HG02852 (cell line): Measurements from ENCODE around the gene TIE1.

Experiments used
- ATAC-seq: cut with Tn5 transposase; IDR thresholded peaks from one replicate; pipeline ENCODE4 v1.9.1; 2021; ENCODE audit warnings: mild to moderate bottlenecking, moderate library complexity; ENCODE audit not compliant: unreplicated experiment

The TIE1 gene

DNA sequence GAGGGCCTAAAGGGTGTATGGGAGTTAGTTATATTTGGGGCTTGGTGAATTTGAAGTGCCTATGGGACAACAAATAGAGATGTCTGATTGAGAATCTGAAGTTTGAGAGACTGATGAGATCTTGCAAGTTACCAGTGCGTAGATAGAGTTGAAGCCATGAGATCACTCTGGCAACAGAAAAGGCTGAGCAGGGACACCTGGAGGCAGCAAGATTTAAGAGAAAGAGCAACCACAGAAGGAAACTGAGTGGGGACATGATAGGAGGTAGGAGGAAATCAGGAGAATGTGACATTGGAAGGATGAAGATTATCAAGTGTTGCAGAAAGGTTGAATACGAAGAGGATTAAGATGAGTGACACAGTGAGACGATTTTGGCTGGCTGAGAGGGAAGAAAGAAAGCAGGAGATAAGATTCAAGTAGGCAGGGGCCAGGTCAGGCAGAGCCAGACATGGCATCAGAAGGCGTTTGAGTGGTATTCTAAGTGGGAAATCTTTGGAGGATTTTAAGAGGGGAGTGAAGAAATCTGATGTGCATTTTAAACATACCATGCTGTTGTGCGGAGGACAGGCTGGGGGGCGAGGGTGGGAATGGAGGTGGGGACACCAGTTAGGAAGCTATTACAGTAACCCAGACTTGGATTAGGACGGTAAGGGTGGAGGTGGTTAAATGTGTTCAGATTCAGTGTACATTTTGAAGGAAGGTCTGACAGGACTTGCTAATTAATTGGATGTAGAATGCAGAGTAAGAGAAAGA lies 33.8 kb downstream of the TIE1 start:
- no peak for ATAC-seq

DNA sequence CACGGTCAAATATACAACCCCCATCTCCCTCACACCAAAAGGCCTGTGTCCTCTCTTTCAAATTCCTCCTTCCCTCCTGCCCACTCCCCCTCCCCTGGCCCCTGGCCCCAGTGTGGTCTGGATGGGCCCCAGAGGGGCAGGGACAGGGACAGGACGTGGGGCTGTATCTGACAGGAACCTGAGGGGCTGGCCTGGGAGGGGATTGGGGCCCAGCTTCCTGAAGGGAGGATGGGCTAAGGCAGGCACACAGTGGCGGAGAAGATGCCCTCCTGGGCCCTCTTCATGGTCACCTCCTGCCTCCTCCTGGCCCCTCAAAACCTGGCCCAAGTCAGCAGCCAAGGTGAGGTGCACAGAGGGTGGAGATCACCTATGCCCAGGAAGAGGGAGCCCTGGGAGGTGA lies 36.8 kb downstream of the TIE1 start, which contains the start of gene MPL:
Gene MPL, plus strand, starts transcription at position 231 of the 400 bp plus-strand sequence. Its CDS starts 31 bp downstream, at position 262.
- no peak for ATAC-seq

DNA sequence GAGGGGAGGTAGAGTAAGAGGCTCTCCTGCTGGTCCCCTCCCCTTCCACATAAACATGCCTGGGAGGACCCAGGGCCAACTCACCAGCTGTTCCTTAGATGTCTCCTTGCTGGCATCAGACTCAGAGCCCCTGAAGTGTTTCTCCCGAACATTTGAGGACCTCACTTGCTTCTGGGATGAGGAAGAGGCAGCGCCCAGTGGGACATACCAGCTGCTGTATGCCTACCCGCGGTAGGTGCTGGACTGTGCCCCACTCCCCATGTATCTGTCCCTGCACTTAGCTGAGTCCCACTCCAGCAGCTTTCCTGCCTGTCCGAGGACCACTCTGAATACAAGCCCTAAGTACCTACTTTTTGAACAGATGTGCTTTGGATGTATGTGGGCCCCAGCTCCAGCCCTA lies 37.2 kb downstream of the TIE1 start:
- ATAC-seq: no peak

DNA sequence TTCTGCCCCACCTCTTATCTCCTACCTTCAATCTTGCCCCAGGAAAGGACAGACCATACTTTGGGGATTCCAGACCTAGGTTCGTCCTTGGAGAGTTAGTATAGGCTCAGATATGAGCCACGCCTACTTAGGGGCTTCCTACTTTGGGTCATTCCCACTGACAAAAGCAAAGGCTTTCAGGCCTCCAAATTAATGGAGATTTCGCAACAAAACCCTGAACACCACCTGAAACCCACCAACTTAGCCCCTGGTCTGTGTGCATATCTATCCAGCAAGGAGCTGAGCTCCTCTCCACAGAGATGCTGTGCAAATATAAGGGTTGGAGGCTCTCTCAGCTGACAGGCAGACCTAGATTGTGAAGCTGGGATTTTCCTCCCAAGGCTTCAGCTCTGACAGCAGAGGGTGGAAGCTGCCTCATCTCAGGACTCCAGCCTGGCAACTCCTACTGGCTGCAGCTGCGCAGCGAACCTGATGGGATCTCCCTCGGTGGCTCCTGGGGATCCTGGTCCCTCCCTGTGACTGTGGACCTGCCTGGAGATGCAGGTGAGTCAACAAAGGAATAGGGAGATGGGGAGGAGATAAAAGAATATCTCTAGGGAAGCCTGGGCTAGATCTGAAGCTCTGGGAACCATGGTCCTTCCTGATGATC lies 38.9 kb downstream of the TIE1 start:
- no peak for ATAC-seq

DNA sequence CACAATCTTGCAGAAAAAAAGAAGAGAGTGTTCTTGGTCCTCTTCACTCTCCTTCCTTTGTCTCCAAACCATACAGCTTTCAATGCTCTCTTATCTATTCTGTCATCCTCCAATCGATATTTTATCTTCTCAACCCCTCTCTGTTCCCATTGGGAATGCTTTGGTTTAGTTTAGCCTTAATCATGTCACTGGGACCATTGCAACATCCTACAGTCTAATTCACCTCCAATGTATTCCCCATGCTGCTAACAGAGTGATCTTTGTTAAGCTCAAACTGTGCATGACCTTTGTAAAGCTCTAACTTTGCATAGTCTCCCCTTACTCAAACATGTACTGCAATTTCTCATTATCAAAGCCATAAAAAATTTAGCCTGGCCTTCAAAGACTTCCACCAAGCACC lies 39.8 kb downstream of the TIE1 start:
- ATAC-seq: no peak

DNA sequence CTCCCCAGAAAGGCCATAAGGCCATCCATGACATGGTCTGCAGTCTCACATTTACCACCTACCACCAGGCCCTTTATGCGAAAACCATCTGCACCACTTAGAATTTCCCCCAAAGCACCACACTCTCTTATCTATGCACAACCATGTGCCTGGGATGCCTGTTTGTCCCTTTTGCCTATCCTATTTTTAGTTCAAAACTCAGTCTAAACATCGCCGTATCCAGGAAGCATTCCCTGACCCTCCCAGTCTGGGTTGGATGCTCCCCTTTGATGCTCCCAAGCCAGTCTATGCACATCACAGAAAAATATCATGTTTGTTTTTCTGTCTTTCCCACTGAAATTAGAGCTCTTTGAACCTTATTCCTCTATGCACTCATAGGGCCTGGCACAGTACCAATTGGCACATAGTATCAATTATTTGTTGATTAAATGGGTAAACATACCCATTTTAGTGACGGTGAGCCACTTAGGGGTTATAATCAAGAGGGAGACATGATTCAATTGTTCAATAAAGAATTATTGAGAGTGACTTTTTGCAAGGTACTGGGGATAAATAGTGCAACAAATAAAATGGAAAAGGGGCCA lies 43.6 kb downstream of the TIE1 start:
- no peak for ATAC-seq

DNA sequence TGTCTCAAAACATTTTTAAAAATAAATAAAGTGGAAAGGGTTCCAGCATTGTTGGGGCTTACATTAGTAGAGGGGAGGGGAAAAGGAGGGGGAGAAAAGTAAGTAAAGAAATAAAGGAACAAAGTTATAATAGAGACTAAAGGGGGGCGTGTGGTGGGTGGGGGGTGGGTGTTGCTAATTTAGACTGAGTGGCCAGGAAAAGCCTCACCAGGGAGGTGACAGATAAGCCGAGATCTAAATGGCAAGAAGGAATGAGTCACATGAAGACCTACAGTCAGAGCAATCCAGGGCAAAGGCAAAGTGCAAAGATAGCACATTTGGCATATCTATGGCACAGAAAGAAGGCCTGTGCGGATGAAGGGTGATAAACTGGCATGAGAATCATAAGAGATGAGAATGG lies 44.3 kb downstream of the TIE1 start:
- ATAC-seq: no peak

DNA sequence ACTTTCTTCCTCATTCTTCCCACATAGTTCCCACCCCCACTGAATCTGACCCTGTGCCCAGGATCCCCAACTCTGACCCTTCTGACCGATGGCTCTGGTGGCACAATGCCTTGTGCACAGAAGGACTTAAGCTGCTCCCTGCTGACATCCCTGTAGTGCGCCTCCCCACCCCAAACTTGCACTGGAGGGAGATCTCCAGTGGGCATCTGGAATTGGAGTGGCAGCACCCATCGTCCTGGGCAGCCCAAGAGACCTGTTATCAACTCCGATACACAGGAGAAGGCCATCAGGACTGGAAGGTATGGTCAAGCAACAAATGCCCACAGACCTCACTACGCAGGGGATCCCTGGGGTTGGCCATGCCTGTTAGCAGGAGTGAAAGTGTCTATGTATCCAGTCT lies 45.9 kb downstream of the TIE1 start:
- ATAC-seq: no peak

DNA sequence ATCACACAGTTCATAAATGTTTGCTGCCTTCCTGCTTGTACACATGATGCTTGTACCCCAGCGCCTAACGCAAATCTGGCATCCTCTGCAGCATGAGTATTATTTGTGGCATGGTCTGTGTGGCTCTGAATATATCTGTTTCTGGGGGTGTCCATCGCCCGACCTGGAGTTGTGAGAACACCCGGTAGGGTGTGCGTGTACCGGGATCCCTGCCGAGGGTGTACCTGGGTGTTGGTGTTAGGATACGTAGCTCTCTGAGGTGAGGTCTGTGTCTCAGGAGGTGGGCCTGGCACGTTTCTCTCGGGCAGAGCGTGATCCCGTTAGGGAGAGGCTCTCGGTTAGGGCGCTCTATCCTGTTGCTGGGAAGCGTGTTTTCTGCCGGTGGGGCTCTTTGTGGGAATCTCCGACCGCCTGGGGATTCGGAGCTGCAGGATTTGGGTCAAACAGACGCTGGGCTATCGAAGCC lies 47.6 kb downstream of the TIE1 start:
- no peak for ATAC-seq

DNA sequence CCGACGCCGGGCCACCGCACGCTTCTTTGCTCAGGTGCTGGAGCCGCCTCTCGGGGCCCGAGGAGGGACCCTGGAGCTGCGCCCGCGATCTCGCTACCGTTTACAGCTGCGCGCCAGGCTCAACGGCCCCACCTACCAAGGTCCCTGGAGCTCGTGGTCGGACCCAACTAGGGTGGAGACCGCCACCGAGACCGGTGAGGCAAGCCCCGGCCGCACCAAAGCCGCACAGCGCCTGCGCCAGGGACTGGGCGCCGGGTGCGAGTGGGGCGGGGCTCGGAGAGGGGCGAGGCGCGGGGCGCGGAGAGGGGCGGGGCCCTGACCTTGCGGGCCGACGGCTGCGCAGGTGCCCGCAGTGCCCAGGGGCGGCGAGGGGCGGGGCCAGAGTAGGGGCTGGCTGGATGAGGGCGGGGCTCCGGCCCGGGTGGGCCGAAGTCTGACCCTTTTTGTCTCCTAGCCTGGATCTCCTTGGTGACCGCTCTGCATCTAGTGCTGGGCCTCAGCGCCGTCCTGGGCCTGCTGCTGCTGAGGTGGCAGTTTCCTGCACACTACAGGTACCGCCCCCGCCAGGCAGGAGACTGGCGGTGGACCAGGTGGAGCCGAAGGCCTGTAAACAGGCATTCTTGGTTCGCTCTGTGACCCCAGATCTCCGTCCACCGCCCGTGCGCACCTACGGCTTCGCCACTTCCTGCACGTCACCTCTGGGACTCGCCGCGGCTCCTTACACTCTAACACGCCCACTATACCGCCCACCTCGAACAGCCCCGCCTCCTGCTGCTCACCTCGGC lies 48.2 kb downstream of the TIE1 start:
- no peak for ATAC-seq

DNA sequence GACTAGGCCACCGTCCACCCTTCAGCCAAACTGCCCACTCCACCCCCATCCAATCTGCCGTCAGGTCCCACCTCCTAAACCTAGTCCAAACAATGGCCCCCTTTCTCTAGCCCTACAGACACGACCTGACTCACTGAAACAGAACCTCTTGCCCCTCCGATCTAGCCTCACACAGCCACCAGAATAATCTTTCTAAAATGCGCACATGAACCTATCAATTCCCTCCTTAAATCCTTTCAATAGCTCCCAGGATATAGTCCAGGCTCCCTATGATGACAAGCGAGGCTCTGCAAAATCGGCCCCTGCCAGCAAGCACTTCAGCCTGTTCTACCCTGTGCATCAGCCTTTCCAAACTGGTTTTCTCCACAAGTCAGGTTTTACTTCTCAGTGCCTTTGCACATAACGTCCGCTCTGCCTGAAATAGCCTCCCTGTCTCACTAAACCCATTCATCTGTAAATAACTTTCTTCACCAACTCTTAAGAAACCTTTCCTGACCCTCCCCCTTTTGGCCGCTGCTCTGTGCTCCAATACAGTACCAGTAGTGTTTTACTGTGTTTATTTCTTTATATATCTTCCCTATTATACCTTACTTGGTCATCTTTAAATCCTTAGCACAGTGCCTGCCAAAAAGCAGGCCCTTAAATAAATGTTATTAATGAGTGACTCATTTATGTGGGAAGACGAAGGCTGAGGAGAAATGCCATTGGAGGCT lies 49.0 kb downstream of the TIE1 start:
- no peak for ATAC-seq

DNA sequence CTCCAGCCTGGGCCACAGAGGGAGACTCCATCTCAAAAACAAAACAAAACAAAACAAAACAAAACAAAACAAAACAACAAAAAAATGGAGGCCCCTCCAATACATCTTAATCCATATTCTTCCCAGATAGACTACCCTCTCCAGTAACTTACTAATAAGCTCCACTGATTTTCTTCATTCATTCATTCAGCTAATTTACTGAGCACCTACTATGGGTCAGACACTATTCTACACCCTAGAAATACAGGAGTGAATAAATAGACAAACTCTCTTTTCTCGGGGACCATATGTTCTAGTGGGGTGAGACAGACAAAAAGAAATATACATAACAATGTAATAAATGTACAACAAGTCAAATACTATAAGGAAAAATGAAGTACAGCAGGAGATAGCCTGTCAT lies 50.2 kb downstream of the TIE1 start:
- no peak for ATAC-seq

DNA sequence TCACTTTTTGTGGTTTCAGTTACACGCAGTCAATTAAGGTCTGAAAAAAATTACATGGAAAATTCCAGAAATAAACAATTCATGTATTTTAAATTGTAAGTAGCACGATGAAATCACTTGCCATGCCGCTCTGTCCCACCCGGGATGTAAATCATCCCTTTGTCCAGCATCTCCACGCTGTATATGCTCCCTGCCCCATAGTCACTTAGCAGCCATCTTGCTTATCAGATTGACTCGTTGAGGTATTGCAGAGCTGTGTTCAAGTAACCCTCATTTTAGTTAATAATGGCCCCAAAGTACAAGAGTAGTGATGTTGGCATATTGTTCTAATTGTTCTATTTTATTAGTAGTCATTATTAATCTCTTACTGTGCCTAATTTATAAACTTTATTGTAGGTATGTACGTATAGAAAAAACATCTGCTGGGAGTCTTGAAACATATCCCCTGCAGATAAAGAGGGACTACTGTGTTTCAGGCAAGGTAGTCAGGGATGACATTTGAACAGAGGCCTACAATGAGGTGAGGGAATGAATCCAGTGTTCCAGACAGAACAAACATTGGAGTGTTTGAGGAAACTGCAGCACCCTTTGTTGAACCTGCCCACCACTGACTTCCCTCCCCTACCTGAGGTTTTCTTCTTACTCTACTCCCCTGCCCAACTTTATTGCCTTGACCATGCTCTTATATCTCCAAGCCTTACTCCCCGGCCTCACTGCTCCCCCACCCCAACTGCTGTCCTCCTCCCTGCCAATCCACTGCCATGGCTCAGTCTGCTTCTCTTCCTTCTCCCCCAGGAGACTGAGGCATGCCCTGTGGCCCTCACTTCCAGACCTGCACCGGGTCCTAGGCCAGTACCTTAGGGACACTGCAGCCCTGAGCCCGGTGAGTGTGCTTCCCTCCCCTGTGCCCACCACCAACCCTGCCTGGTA lies 50.9 kb downstream of the TIE1 start:
- no peak for ATAC-seq

DNA sequence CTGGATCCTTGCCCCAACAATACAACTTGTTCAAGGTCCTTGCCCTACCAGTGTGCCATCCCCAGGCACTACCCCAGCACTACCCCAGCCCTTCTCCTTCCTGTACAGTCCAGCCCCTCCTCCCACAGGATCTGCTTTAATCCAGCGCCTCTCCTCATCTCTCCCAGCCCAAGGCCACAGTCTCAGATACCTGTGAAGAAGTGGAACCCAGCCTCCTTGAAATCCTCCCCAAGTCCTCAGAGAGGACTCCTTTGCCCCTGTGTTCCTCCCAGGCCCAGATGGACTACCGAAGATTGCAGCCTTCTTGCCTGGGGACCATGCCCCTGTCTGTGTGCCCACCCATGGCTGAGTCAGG lies 51.5 kb downstream of the TIE1 start:
- no peak for ATAC-seq

DNA sequence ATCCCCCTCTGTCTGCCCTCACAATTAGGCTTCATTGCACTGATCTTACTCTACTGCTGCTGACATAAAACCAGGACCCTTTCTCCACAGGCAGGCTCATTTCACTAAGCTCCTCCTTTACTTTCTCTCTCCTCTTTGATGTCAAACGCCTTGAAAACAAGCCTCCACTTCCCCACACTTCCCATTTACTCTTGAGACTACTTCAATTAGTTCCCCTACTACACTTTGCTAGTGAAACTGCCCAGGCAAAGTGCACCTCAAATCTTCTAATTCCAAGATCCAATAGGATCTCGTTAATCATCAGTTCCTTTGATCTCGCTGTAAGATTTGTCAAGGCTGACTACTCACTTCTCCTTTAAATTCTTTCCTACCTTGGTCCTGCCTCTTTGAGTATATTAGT lies 52.1 kb downstream of the TIE1 start:
- no peak for ATAC-seq

DNA sequence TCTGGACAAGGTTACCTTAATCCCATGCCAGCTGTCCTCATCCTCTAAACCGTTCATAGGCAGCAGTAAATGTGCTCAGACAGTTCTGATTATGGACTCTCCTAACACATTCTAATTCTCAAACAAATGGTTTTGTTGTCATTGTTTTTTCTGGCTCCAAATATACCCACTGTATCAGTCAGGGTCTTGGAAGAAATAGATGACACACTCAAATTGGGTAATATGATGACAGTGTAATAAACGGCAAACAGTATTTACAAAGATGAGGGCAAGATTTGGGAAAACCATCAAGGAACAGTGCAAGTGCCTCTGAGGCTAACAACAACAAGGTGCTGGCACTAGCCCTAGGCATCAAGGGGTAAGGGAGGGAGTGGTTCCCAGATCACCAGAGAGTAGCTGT lies 53.7 kb downstream of the TIE1 start:
- ATAC-seq: no peak

DNA sequence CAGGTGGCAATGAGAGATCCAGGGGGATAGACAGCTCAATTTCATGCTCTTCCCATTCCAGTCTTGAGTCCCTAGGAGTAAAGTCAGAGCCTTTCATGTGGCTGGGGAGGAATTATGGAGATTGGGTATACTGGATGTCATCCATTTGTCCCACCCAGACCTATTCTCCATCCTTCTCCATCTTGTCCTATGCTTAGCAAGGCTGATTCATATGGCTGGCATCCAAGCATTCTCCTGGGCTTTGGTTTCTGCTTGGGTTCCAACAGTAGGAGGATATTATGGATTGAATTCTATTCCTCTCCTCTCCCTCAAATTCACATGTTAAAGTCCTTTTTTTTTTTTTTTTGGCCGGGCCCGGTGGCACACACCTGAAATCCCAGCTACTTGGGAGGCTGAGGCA lies 54.2 kb downstream of the TIE1 start:
- no peak for ATAC-seq

DNA sequence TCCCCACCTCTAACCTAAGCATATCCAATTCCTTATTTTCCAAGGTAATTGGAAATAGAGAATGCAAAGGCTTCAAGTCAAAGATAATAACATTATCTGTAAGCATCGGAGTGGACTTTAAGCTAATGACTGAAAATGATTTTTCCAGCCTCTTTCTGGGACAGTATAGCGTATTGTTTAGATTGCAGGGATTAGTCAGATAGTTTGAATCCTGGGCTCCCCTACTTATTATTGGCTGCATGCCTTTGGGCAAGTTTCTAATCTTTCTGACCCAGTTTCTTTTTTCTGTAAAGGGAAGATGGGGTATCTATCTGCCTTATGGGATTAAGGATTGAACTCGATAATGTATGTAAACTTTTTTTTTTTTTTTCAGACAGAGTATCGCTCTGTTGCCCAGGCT lies 56.5 kb downstream of the TIE1 start:
- ATAC-seq: no peak

DNA sequence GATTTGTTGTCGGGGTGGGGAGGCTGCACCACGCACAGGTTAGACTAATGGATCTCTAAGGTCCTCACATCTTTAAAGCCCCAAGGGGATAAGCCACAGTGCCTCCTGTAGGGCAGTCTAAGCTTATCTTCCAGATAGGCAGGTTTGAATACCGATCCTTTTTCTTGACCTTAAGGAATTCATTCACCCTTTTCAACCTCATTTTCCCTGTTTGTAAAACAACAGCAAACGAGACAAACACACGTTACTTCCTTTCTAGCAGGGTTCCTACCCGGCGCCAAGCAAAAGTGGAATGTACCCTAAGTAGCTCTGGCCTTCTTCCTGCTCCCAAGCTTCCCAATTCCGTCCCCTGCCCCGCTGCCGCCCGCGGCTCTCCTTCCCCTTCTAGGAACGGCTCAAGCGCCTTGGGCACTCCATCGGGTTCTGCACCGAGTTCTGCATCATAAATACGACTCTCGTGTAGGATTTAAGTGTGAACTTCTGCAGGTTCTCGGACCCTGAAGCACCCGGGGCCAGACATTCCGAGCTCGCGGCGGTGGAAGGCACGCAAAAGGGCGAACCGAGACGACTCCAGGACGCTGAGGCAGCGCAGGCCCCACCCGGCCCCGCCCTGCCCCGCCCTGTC lies 57.5 kb downstream of the TIE1 start:
- peak; percentile 28 for ATAC-seq
